Stimulated activated CD8-positive, alpha-beta memory T cell treated with anti-CD3 and anti-CD28 coated beads, Interleukin-4, amount 100 ng/mL, for 48 hours (primary cell): ENCODE results near the gene LST1.
A peak's percentile ranks its signal among the peaks of the same experiment; 100 is the strongest.

ENCODE experiments used
- DNase-seq: peaks from one replicate; pipeline ENCODE4 v3.0.0-alpha.2; 2020

LST1 gene

GRCh38 chr6:31560697-31561058 is 25.4 kb upstream of the LST1 start:
- no peak for DNase-seq

DNA sequence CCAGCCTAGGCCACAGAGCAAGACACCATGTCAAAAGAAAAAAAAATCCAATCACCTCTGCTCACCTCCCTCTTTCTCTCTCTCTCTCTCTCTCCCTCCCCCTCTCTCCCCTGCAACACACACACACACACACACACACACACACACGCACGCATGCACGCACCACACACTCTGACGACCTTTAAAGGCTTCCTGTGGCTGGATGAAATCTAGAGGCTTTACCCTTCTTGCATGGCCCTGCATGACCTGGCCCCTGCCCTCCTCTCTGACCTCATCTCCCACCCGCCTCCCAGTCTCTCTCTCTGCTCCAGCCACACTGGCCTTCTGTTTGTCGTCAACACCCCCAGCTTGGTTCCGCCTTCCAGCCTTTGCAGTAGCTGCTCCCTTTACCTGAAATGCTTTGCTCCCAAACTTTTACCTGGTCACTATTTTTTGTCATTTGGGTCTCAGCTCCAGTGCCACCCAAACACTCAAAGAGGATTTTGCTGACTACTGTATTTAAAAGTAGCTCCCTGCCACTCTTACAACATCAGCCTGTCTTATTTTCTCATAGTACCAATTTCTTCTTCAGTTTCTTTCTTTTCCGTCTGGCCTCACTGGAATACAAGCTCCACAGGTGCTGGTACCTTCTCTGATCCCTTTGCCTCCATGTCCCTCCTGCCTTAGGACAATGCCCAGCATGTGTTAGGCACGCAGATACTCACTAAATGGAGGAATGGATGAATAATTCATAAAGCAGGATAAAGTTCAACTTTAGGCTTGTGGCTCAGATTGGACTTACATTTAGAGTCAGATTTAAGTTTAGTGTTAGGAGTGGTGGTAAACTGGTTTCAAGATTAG is 18.3 kb upstream of the LST1 start:
- DNase-seq, result peak; percentile 60

DNA sequence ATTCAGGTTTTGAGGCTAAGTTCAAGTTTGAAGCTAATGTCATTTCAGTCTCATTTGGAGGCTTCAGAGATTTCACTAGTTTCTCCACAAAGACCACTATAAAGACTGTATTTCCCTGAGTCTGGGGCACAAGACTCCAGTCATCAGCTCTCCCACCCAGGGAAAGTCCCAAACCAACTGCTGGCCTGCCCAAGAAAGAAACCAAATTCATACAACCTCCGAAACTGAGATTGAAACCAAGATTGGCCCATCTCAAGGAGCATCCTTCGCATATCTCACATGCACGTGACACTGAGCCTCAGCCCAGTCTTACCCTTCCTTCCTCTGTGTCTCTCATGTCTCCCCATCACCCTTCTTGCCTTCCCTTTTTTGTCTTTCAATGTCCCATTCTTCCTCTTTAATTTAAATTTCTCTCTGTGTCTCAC is 17.5 kb upstream of the LST1 start:
- DNase-seq, result peak; percentile 75

DNA sequence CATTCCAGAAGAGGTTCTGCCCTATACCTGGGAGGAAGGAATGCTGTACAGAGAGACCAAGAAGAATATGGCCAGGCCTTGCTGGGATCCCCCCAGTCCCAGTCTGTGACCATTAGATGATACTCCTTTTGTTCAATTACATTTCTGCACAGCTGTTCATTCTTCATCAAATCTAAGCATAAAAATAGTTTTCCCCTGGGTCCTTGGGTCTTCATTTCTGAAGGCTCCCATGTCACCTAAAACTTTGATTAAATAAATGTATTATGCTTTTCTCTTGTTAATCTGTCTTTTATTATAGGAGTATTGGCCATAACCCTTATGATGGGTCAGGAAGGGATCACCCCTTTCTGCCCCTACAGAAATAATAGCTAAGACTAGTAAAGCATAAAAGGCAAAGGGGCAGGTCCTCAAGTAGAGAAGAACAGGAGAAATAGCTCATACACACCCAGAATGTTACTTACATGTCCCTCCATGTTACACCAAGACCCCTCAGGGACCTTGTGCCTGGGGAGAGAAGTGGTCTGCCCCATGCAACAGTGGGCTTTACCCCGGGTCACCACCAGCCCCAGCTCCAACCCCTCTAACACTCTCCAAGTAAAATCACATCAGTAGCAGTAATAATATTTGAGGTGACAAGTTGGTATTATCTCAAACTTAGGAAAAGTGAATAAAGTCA is 16.1 kb upstream of the LST1 start:
- no peak for DNase-seq

- DNase-seq, result peak; percentile 88
Observed at GRCh38 chr6:31572041-31572911, 13.8 kb upstream of the LST1 start, which contains the start of gene LTA. Gene LTA, plus strand, starts transcription at chr6:31572289. Its CDS starts 454 bp downstream, at chr6:31572743.

DNA sequence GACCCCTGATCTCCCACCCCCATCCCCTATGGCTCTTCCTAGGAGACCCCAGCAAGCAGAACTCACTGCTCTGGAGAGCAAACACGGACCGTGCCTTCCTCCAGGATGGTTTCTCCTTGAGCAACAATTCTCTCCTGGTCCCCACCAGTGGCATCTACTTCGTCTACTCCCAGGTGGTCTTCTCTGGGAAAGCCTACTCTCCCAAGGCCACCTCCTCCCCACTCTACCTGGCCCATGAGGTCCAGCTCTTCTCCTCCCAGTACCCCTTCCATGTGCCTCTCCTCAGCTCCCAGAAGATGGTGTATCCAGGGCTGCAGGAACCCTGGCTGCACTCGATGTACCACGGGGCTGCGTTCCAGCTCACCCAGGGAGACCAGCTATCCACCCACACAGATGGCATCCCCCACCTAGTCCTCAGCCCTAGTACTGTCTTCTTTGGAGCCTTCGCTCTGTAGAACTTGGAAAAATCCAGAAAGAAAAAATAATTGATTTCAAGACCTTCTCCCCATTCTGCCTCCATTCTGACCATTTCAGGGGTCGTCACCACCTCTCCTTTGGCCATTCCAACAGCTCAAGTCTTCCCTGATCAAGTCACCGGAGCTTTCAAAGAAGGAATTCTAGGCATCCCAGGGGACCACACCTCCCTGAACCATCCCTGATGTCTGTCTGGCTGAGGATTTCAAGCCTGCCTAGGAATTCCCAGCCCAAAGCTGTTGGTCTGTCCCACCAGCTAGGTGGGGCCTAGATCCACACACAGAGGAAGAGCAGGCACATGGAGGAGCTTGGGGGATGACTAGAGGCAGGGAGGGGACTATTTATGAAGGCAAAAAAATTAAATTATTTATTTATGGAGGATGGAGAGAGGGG is 12.6 kb upstream of the LST1 start:
- peak; percentile 55 for DNase-seq

DNA sequence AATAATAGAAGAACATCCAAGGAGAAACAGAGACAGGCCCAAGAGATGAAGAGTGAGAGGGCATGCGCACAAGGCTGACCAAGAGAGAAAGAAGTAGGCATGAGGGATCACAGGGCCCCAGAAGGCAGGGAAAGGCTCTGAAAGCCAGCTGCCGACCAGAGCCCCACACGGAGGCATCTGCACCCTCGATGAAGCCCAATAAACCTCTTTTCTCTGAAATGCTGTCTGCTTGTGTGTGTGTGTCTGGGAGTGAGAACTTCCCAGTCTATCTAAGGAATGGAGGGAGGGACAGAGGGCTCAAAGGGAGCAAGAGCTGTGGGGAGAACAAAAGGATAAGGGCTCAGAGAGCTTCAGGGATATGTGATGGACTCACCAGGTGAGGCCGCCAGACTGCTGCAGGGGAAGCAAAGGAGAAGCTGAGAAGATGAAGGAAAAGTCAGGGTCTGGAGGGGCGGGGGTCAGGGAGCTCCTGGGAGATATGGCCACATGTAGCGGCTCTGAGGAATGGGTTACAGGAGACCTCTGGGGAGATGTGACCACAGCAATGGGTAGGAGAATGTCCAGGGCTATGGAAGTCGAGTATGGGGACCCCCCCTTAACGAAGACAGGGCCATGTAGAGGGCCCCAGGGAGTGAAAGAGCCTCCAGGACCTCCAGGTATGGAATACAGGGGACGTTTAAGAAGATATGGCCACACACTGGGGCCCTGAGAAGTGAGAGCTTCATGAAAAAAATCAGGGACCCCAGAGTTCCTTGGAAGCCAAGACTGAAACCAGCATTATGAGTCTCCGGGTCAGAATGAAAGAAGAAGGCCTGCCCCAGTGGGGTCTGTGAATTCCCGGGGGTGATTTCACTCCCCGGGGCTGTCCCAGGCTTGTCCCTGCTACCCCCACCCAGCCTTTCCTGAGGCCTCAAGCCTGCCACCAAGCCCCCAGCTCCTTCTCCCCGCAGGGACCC is 11.7 kb upstream of the LST1 start:
- peak; percentile 81 for DNase-seq

GRCh38 chr6:31575335-31575901 is 10.7 kb upstream of the LST1 start, which contains the start of gene TNF:
Gene TNF, plus strand, starts transcription at chr6:31575565. Its CDS starts 177 bp downstream, at chr6:31575742.
- DNase-seq, result peak; percentile 89

DNA sequence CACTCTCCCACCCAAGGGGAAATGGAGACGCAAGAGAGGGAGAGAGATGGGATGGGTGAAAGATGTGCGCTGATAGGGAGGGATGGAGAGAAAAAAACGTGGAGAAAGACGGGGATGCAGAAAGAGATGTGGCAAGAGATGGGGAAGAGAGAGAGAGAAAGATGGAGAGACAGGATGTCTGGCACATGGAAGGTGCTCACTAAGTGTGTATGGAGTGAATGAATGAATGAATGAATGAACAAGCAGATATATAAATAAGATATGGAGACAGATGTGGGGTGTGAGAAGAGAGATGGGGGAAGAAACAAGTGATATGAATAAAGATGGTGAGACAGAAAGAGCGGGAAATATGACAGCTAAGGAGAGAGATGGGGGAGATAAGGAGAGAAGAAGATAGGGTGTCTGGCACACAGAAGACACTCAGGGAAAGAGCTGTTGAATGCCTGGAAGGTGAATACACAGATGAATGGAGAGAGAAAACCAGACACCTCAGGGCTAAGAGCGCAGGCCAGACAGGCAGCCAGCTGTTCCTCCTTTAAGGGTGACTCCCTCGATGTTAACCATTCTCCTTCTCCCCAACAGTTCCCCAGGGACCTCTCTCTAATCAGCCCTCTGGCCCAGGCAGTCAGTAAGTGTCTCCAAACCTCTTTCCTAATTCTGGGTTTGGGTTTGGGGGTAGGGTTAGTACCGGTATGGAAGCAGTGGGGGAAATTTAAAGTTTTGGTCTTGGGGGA is 10.0 kb upstream of the LST1 start:
- no peak for DNase-seq

DNA sequence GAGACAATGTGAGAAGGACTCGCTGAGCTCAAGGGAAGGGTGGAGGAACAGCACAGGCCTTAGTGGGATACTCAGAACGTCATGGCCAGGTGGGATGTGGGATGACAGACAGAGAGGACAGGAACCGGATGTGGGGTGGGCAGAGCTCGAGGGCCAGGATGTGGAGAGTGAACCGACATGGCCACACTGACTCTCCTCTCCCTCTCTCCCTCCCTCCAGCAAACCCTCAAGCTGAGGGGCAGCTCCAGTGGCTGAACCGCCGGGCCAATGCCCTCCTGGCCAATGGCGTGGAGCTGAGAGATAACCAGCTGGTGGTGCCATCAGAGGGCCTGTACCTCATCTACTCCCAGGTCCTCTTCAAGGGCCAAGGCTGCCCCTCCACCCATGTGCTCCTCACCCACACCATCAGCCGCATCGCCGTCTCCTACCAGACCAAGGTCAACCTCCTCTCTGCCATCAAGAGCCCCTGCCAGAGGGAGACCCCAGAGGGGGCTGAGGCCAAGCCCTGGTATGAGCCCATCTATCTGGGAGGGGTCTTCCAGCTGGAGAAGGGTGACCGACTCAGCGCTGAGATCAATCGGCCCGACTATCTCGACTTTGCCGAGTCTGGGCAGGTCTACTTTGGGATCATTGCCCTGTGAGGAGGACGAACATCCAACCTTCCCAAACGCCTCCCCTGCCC is 9.0 kb upstream of the LST1 start:
- DNase-seq, result peak; percentile 74

- DNase-seq, result no peak
Observed at GRCh38 chr6:31577579-31577966, 8.5 kb upstream of the LST1 start.

DNA sequence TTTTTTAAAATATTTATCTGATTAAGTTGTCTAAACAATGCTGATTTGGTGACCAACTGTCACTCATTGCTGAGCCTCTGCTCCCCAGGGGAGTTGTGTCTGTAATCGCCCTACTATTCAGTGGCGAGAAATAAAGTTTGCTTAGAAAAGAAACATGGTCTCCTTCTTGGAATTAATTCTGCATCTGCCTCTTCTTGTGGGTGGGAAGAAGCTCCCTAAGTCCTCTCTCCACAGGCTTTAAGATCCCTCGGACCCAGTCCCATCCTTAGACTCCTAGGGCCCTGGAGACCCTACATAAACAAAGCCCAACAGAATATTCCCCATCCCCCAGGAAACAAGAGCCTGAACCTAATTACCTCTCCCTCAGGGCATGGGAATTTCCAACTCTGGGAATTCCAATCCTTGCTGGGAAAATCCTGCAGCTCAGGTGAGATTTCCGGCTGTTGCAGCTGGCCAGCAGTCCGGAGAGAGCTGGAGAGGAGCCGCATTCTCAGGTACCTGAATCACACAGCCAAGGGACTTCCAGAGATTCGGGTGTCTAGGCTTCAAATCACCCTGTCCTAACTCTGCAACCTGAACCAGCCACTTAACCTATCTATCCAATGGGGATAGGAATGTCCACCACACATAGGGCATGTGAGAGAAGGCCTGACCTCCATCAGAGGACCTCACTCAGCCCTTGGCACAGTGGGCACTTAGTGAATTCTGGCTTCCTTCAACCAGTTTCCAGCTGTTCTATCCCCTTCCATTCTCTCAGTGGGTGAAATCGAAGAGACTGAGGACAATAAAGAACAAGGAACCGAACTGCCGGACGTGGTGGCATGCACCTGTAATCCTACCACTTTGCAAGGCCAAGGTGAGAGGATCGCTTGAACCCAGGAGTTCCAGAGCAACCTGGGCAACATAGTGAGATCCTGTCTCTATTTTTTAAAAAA is 7.6 kb upstream of the LST1 start:
- DNase-seq, result peak; percentile 60

DNA sequence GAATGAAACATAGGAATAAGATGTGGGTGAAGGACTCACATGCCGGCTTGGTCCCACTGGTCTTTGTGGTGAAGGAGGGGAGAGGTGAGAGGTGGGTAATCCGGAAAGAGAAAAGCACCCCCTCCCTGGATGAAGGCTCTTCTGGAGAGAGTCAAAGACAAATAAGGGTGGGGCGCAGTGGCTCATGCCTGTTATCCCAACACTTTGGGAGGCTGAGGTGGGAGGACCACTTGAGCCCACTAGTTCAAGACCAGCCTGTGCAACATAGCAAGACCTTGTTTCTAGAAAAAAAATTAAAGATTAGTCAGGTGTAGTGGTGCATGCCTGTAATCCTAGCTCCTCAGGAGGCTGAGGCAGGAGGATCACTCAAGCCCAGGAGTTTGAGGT is 7.0 kb upstream of the LST1 start:
- DNase-seq, result peak; percentile 61

DNA sequence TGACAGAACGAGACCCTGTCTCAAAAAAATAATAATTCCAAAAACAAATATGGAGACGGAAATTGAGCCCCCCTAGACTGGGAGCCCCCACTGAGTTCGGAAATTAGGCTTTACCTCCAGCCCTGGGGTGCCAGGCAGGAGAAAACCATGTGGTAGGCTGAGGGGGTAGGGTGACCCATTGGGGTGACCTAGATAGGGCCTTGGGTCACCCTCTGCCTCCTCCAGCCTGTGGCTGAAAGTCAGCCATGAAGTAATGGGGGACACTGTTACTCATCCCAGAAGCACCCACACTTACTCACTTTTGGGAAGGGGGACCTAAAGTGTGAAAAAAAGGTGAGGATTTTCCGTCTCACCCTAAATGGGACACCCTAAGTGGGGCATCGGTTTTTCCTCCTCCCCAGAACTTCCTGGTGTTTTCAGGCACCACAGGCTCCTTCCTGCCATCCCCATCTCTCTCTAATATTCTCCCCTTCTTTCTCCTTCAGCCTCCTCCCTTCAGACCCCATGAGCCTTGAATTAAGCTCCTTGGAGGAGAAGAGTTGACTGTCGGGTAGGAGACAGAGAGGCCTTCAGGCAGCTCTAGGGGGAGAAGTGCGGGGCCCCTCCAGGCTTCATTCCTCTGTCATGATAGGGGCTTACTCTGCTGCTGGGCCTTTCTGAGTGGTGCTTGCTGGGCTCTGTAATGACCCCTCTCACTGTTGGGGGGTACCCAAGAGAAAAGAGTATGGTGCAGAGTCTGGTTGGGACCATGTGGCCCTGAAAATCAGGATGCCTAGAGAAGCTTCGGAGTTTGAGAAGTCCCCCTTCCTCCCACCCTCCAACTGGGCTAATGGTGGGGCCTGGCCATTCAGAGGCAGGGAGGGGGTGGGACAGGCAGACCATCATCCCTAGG is 6.3 kb upstream of the LST1 start:
- DNase-seq, result peak; percentile 67

DNA sequence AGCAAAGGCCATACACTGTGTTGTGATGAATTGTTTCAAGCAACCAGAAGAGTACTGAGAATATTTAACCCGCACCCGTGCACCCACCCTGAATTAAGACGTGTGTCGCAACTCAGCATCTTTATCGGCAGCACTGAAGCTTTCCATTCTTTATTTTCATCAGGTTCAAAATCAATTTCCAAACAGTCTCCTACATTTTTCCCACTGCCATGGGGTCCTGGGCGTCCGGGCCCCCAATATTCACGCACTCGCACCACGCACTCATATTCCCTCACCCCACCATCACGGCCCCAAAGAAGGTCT is 5.7 kb upstream of the LST1 start:
- DNase-seq, result no peak

GRCh38 chr6:31580807-31581433 is 5.2 kb upstream of the LST1 start:
- DNase-seq, result peak; percentile 93
